A673 (cell line): ENCODE data around the gene BAIAP3.

Experiments used
- EZH2 ChIP-seq: fragments of 200-600 bp; sonication (generic); IDR thresholded peaks from 2 replicates; pipeline ENCODE4 v1.6.1; 2017; ENCODE audit warnings: borderline replicate concordance, low read depth, mild to moderate bottlenecking, mixed read lengths, antibody characterized with exemption, low read length; ENCODE audit not compliant: poor library complexity, severe bottlenecking
- TF ChIP-seq, protein P1 (sequence below): fragments of 300-800, 200-600 bp; sonication (generic); conservative IDR thresholded peaks from 2 replicates; pipeline ENCODE4 v1.5.1; 2017; ENCODE audit warnings: low read depth, mild to moderate bottlenecking, antibody characterized with exemption, low read length, moderate library complexity, mixed read lengths

DNA sequence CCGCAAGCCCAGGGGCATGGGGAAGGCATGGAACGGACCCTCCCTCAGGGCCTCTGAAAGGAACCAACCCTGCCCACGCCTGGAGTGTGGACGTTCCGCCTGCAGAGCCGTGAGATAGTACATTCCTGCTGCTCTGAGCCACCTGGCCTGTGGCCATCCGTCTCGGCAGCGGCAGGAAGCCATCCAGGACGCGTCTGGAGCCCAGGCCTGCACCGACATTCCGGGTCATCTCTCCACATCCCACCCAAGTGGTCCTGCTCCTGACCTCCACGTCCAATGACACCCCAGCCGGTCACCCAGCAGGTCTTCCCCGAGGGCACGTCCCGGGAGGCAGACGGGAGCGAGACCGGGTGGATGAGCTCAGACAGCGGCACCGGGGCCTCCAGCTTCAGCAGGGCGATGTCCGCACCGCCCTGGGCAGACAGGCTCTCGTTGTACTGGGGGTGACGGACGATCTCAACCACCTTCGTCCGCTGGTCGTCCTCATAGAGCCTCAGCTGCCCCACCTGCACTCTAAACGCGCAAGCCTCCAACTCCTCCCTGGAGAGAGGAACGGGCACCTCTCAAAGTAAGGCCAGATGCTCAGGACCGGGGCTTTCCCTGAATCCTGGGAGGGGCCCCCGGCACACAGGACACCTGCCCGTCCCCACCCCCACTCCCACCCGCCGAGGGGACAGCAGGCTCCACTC is 45.3 kb upstream of the BAIAP3 start:
- TF ChIP-seq, protein P1, sequence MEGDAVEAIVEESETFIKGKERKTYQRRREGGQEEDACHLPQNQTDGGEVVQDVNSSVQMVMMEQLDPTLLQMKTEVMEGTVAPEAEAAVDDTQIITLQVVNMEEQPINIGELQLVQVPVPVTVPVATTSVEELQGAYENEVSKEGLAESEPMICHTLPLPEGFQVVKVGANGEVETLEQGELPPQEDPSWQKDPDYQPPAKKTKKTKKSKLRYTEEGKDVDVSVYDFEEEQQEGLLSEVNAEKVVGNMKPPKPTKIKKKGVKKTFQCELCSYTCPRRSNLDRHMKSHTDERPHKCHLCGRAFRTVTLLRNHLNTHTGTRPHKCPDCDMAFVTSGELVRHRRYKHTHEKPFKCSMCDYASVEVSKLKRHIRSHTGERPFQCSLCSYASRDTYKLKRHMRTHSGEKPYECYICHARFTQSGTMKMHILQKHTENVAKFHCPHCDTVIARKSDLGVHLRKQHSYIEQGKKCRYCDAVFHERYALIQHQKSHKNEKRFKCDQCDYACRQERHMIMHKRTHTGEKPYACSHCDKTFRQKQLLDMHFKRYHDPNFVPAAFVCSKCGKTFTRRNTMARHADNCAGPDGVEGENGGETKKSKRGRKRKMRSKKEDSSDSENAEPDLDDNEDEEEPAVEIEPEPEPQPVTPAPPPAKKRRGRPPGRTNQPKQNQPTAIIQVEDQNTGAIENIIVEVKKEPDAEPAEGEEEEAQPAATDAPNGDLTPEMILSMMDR, result no peak
- no peak for TF ChIP-seq EZH2
